PFSK-1 (cell line): ENCODE data around the gene ACOXL.

ENCODE experiments used
- REST ChIP-seq, 2 experiments: IDR thresholded peaks; 2 replicates each; pipeline versions ENCODE4 v1.6.1 to v1.8.0; 2011 to 2012; ENCODE audit warnings: low read depth in 2 of 2, low read length in 2 of 2, control low read depth in 1 of 2, inconsistent platforms in 1 of 2, mild to moderate bottlenecking in 1 of 2, moderate library complexity in 1 of 2; ENCODE audit not compliant: insufficient read depth in 1 of 2
- TAF1 ChIP-seq: IDR thresholded peaks from 2 replicates; pipeline ENCODE4 v1.6.1; 2012; ENCODE audit warnings: low read length, control low read depth, borderline replicate concordance; ENCODE audit not compliant: insufficient read depth

DNA sequence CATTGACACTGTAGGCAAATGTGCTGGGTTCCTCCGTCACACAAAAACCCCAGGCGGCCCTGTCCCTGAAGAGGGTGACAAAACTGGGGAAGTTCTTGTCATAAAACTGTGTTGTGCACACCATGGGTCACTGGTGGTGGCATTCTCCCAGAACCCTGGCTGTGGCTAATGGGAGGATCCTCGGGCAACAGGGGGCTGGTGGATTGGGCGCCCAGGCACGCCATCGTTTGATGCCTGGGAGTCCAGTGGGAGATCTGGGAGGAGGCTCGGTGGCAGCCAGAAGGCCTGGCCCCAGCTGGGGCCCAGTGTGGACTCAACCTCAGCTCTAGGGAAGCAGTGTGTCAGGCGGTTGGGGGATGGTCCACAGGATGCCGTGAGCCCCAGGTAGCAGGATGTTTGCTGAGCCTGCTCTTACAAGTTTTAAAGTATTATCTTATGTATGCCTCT, 140.7 kb downstream of the ACOXL start:
- TF ChIP-seq REST (IDR thresholded peaks at IDR 0.05; ENCODE audit: insufficient read depth in 1 of 2, low read depth in 2 of 2, low read length in 2 of 2), result no peak
- TF ChIP-seq TAF1, result no peak
